Endothelial cell of umbilical vein (primary cell): ENCODE data around the gene RPL41. TPM values are rescaled to one million over a fixed set of nuclear protein-coding genes. Genes with fewer than 3 reads are reported as not detected.

Experiments used
- BruUV-seq: library from RNA; stranded (reverse); fragments of 400-500 nt; replicated peaks from 2 replicates; lab custom pipeline; 2021; lab: Mats Ljungman, UMichigan
- CTCF ChIA-PET: fragments of 300-600, 350-600 bp; sonication (Branson Sonifier 250); formaldehyde crosslinking; loops from one replicate; lab custom pipeline; 2021; ENCODE audit warnings: antibody characterized with exemption, inconsistent platforms; lab: Charles Lee
- POLR2A ChIA-PET: fragments of 300-600, 350-600 bp; sonication (Branson Sonifier 250); formaldehyde crosslinking; loops from one replicate; lab custom pipeline; 2021; ENCODE audit warnings: antibody characterized with exemption, inconsistent platforms; lab: Charles Lee
- DNase-seq: peaks from one replicate; pipeline ENCODE4 v3.0.0-alpha.2; 2011; ENCODE audit warnings: low read depth, low spot score
- FAIRE-seq: peaks from 2 replicates; lab custom pipeline; 2011; peaks lifted over from hg19 to GRCh38; lab: Jason Lieb, UNC
- H2AFZ ChIP-seq: 2 replicates; pipeline ENCODE4 v1.6.0; 2012; ENCODE audit warnings: low read depth, low read length, control low read depth, inconsistent platforms
- H3K27ac ChIP-seq: 2 replicates; pipeline ENCODE4 v1.5.1; 2011; ENCODE audit warnings: low read depth, mild to moderate bottlenecking, control low read depth, low read length, moderate library complexity; ENCODE audit not compliant: insufficient read depth
- H3K27me3 ChIP-seq, 2 experiments: 2 replicates each; pipeline versions ENCODE4 v1.6.0 to v1.6.1; 2011; ENCODE audit warnings: low read length in 2 of 2, mixed read lengths in 1 of 2; ENCODE audit not compliant: control insufficient read depth in 2 of 2, insufficient read depth in 2 of 2
- H3K36me3 ChIP-seq, 2 experiments: 2 replicates in 1 of 2; 3 replicates in 1 of 2; pipeline ENCODE4 v1.5.1; 2011; ENCODE audit warnings: low read length in 2 of 2, mild to moderate bottlenecking in 1 of 2, moderate library complexity in 1 of 2; ENCODE audit not compliant: control insufficient read depth in 2 of 2, insufficient read depth in 2 of 2; ENCODE audit errors: extremely low read depth in 1 of 2
- H3K4me1 ChIP-seq: 3 replicates; pipeline ENCODE4 v1.5.1; 2011; ENCODE audit warnings: mild to moderate bottlenecking, low read length; ENCODE audit not compliant: control insufficient read depth, insufficient read depth; ENCODE audit errors: extremely low read depth
- H3K4me2 ChIP-seq: 2 replicates; pipeline ENCODE4 v1.6.1; 2011; ENCODE audit warnings: low read length, control low read depth, mixed read lengths; ENCODE audit not compliant: insufficient read depth
- H3K4me3 ChIP-seq, 3 experiments: fragments of 200-600 bp in 1 of 3; sonication (generic), shearing (Covaris generic) in 1 of 3; replicated peaks in 1 of 3; 2 replicates each; pipeline ENCODE4 v1.5.1; 2011 to 2016; ENCODE audit warnings: control low read depth in 3 of 3, low read length in 3 of 3, mild to moderate bottlenecking in 2 of 3, inconsistent platforms in 1 of 3, low read depth in 1 of 3, moderate library complexity in 1 of 3; ENCODE audit not compliant: insufficient read depth in 1 of 3
- H3K79me2 ChIP-seq: 2 replicates; pipeline ENCODE4 v1.6.0; 2012; ENCODE audit warnings: low read length, inconsistent platforms; ENCODE audit not compliant: control insufficient read depth, insufficient read depth
- H3K9ac ChIP-seq: replicated peaks from 2 replicates; pipeline ENCODE3; 2011; ENCODE audit warnings: low read length, control low read depth; ENCODE audit not compliant: insufficient read depth; ENCODE audit errors: extremely low read depth
- H3K9me1 ChIP-seq: replicated peaks from 3 replicates; pipeline ENCODE4 v1.6.0; 2011; ENCODE audit warnings: mild to moderate bottlenecking, low read length; ENCODE audit not compliant: control insufficient read depth, insufficient read depth; ENCODE audit errors: extremely low read depth
- H3K9me3 ChIP-seq: replicated peaks from 2 replicates; pipeline ENCODE4 v1.5.1; 2012; ENCODE audit warnings: low read length, inconsistent platforms; ENCODE audit not compliant: control insufficient read depth, insufficient read depth
- H4K20me1 ChIP-seq: replicated peaks from 2 replicates; pipeline ENCODE3; 2011; ENCODE audit warnings: mild to moderate bottlenecking, low read length; ENCODE audit not compliant: control insufficient read depth, insufficient read depth; ENCODE audit errors: extremely low read depth
- CTCF ChIP-seq, 2 donors: IDR thresholded peaks; 1 replicate in 1 of 2; 2 replicates in 1 of 2; pipeline ENCODE4 v1.5.1; 2011; ENCODE audit warnings: low read length in 2 of 2, mild to moderate bottlenecking in 2 of 2, moderate library complexity in 2 of 2, control low read depth in 1 of 2, inconsistent platforms in 1 of 2, low read depth in 1 of 2; ENCODE audit not compliant: insufficient read depth in 1 of 2; ENCODE audit errors: extremely low read depth in 1 of 2
- EZH2 ChIP-seq: IDR thresholded peaks from 2 replicates; pipeline ENCODE4 v1.6.1; 2012; ENCODE audit warnings: borderline replicate concordance, low read depth, mild to moderate bottlenecking, moderate library complexity, low read length, inconsistent platforms; ENCODE audit not compliant: severe bottlenecking
- FOS ChIP-seq: IDR thresholded peaks from 2 replicates; pipeline ENCODE4 v1.6.1; 2011; ENCODE audit warnings: mild to moderate bottlenecking, low read length, moderate library complexity, borderline replicate concordance; ENCODE audit not compliant: insufficient read depth
- GATA2 ChIP-seq: IDR thresholded peaks from 2 replicates; pipeline ENCODE4 v1.7.0; 2011; ENCODE audit warnings: low read depth, mild to moderate bottlenecking, moderate library complexity, mixed read lengths, low read length; ENCODE audit not compliant: insufficient read length, insufficient read depth
- JUN ChIP-seq: IDR thresholded peaks from 2 replicates; pipeline ENCODE4 v1.6.1; 2011; ENCODE audit warnings: borderline replicate concordance, low read depth; ENCODE audit not compliant: insufficient read length, insufficient read depth
- MYC ChIP-seq: IDR thresholded peaks from one replicate; pipeline ENCODE4 v1.6.1; 2011; ENCODE audit warnings: mild to moderate bottlenecking, low read depth, low read length
- POLR2A ChIP-seq: IDR thresholded peaks from 2 replicates; pipeline ENCODE4 v1.6.1; 2012; ENCODE audit warnings: low read depth, mild to moderate bottlenecking, control low read depth, low read length
- POLR2AphosphoS5 ChIP-seq: IDR thresholded peaks from 2 replicates; pipeline ENCODE4 v1.6.1; 2012; ENCODE audit warnings: low read depth, mild to moderate bottlenecking, control low read depth, low read length, moderate library complexity; ENCODE audit not compliant: insufficient read depth
- dilution Hi-C: fragments of 300-500 bp; cut with MboI; formaldehyde crosslinking; loops from one replicate; pipeline ENCODE4 v1.15.0; 2019; ENCODE audit warnings: low sequenced_read_pairs; ENCODE audit not compliant: extremely low pct_ligation_motif_present
- intact Hi-C: fragments of 100-400 bp; cut with micrococcal nuclease; formaldehyde crosslinking; loops from one replicate; pipeline ENCODE4 v1.10.0; 2022
- polyA plus RNA-seq, 4 experiments: library from polyadenylated mRNA; depleted of rRNA in 3 of 4; stranded (reverse) in 3 of 4; unstranded in 1 of 4; fragments of >200 nt; gene quantifications; 2 replicates each; pipeline versions ENCODE4 v1.2.1 to v1.2.3, GENCODE V29; 2011 to 2012; ENCODE audit warnings: missing spikeins in 1 of 4
- total RNA-seq: library from RNA; stranded (reverse); gene quantifications from 2 replicates; pipeline ENCODE4 v1.2.3, GENCODE V29; 2021
- TF ChIP-seq, protein P1 (sequence below): IDR thresholded peaks from 2 replicates; pipeline ENCODE4 v1.6.1; 2011; ENCODE audit not compliant: insufficient read depth, insufficient read length

RPL41 gene
- total and polyA plus RNA-seq, 2 donors (not counting 3 experiments of a cell fraction or from before 2014, with no cell fraction given) = 3,212 to 9,990 TPM

DNA sequence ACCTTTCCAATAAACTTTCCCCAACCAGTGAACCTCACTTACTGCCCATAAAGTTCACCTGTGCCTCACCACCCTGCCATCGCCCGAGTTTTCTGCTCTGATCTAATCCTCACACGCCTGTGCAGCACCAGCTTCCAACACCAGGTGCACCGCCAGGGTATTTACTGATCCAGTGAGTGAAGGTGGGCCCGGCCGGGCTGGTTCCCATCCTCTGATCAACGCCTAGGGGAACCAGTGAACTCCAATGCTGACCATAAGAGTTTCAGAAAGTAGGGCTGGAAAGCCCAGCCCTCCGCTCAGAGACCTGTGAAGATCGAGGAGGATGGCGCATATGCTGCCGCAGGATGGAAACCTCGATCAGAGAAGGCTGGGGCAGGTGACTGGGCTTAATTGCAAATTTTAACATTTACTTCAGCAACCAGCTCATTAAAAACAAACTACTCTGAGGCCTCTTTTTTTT is 35.3 kb downstream of the RPL41 start:
- no peaks in the 10 kb centered on the region for H3K9me1 ChIP-seq
- intact Hi-C loops = loop anchor here (1.0 kb wide), 1 partner anchor 23 kb away; the partner anchor contains the start of gene ESYT1
- peak overlapping the region; percentile 63 for H2AFZ ChIP-seq
- BruUV-seq = TSS peak; percentile 79
- H3K27ac ChIP-seq = peak overlapping the region; percentile 51
- ChIA-PET POLR2A (no interaction called here), CTCF (interaction anchor here (1.4 to 1.8 kb wide), 3 partner anchors 8 to 38 kb away, joined by 4 to 5 read pairs (median 5); partner anchors contain the start of genes ESYT1 and SMARCC2)
- peaks cover 0 to 7% of the 10 kb centered on the region in 2 experiments for H3K36me3 ChIP-seq
- H3K9ac ChIP-seq = peak overlapping the region; percentile 76
- no peaks in the 10 kb centered on the region for H3K27me3 ChIP-seq
- H3K4me3 ChIP-seq = peak overlapping the region; percentile 60 to 78 (median 71)
- dilution Hi-C loops = no loop called here
- H3K79me2 ChIP-seq = peaks cover 4% of the 10 kb centered on the region
- TF ChIP-seq CTCF (IDR thresholded peaks at IDR 0.05; ENCODE audit: extremely low read depth in 1 of 2, insufficient read depth in 1 of 2, low read depth in 1 of 2, low read length in 2 of 2) (peak; percentile 26 to 27), FOS (no peak)
- FAIRE-seq (no peak), DNase-seq (no peak)
- no peaks in the 10 kb centered on the region for H3K9me3 ChIP-seq
- H3K4me1 ChIP-seq = peaks cover 21% of the 10 kb centered on the region
- peak overlapping the region; percentile 58 for H3K4me2 ChIP-seq
- H4K20me1 ChIP-seq = no peaks in the 10 kb centered on the region

GRCh38 chr12:56152132-56152755 is 35.8 kb downstream of the RPL41 start, which contains the start of gene MYL6B:
Gene MYL6B, plus strand, starts transcription at chr12:56152587. Its CDS starts 1,332 bp downstream, at chr12:56153919.
- peaks cover 17% of the 10 kb centered on the region for H3K4me1 ChIP-seq
- H3K27me3 ChIP-seq = no peaks in the 10 kb centered on the region
- dilution Hi-C loops = no loop called here
- H3K27ac ChIP-seq = peak within 1 kb of the TSS; percentile 51
- H4K20me1 ChIP-seq = no peaks in the 10 kb centered on the region
- intact Hi-C loops = loop anchor here (1.0 kb wide), 1 partner anchor 24 kb away; the partner anchor contains the start of gene ESYT1
- DNase-seq (peak; percentile 91), FAIRE-seq (peak; percentile 98)
- H3K4me3 ChIP-seq = peak within 1 kb of the TSS; percentile 60 to 78 (median 71)
- H3K9ac ChIP-seq = peak within 1 kb of the TSS; percentile 76
- ChIA-PET POLR2A (no interaction called here), CTCF (interaction anchor here (1.4 to 1.8 kb wide), 3 partner anchors 9 to 37 kb away, joined by 4 to 5 read pairs (median 5); partner anchors contain the start of genes ESYT1 and SMARCC2)
- peaks cover 4% of the 10 kb centered on the region for H3K79me2 ChIP-seq
- H2AFZ ChIP-seq = peak within 1 kb of the TSS; percentile 63
- TF ChIP-seq, protein P1, sequence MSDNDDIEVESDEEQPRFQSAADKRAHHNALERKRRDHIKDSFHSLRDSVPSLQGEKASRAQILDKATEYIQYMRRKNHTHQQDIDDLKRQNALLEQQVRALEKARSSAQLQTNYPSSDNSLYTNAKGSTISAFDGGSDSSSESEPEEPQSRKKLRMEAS = no peak
- TF ChIP-seq POLR2AphosphoS5 = peak; percentile 56
- peak; percentile 50 for TF ChIP-seq POLR2A
- TF ChIP-seq EZH2 = no peak
- peak; percentile 79 for TF ChIP-seq MYC
- TF ChIP-seq JUN = peak; percentile 35
- TF ChIP-seq CTCF (IDR thresholded peaks at IDR 0.05; ENCODE audit: extremely low read depth in 1 of 2, insufficient read depth in 1 of 2, low read depth in 1 of 2, low read length in 2 of 2) = no peak
- no peak for TF ChIP-seq GATA2
- peak; percentile 88 for TF ChIP-seq FOS
- no TSS peak for BruUV-seq
- H3K9me3 ChIP-seq = no peaks in the 10 kb centered on the region
- peak within 1 kb of the TSS; percentile 71 for H3K4me2 ChIP-seq
- peaks cover 0 to 7% of the 10 kb centered on the region in 2 experiments for H3K36me3 ChIP-seq
- no peaks in the 10 kb centered on the region for H3K9me1 ChIP-seq
